Thyroid gland (tissue), 4 donors: Measurements from ENCODE around the gene NMRK2. TPM values are rescaled to one million over a fixed set of nuclear protein-coding genes. Genes with fewer than 3 reads are reported as not detected.

Experiments used
- DNase-seq, 2 donors: peaks; one replicate each; pipeline ENCODE4 v3.0.0-alpha.2; 2019
- H3K27ac ChIP-seq, 3 donors: fragments of 200-600 bp; sonication (generic); 1 replicate in 2 of 3; 2 replicates in 1 of 3; pipeline ENCODE4 v1.5.1; 2016 to 2019; ENCODE audit warnings: mild to moderate bottlenecking in 1 of 3, moderate library complexity in 1 of 3
- H3K27me3 ChIP-seq: fragments of 200-600 bp; sonication (generic); one replicate; pipeline ENCODE4 v1.5.1; 2019
- H3K36me3 ChIP-seq, 2 donors: fragments of 200-600 bp; sonication (generic); one replicate each; pipeline ENCODE4 v1.5.1; 2016 to 2019
- H3K4me1 ChIP-seq, 2 donors: fragments of 200-600 bp; sonication (generic); one replicate each; pipeline ENCODE4 v1.5.1; 2017 to 2019
- H3K4me3 ChIP-seq, 3 donors: fragments of 200-600 bp; sonication (generic); replicated peaks in 1 of 3; 1 replicate in 2 of 3; 2 replicates in 1 of 3; pipeline ENCODE4 v1.5.1; 2016; ENCODE audit warnings: mild to moderate bottlenecking in 1 of 3
- H3K9me3 ChIP-seq: fragments of 200-600 bp; sonication (generic); one replicate; pipeline ENCODE4 v1.5.1; 2017
- CTCF ChIP-seq, 6 experiments: fragments of 200-600 bp in 3 of 6; fragments of 450-650 bp in 3 of 6; sonication (generic) in 3 of 6; IDR thresholded peaks; one replicate each; pipeline ENCODE4 v1.5.1; 2016 to 2019; ENCODE audit warnings: antibody characterized with exemption in 6 of 6, mild to moderate bottlenecking in 2 of 6, inconsistent platforms in 1 of 6, moderate library complexity in 1 of 6
- POLR2A ChIP-seq, 2 donors: fragments of 450-650 bp; IDR thresholded peaks; one replicate each; pipeline ENCODE4 v1.6.1; 2017; ENCODE audit warnings: antibody characterized with exemption in 2 of 2, mild to moderate bottlenecking in 2 of 2, moderate library complexity in 1 of 2
- WGBS, 2 donors: methylation state at CpG; one replicate each; pipeline ENCODE4 v1.1.5; 2017; 5-methylcytosine and 5-hydroxymethylcytosine counted together
- intact Hi-C: fragments of 100-400 bp; cut with DNase I; formaldehyde crosslinking; loops from one replicate; pipeline ENCODE4 v1.15.1; 2023
- total RNA-seq, 4 donors: library from RNA; depleted of rRNA; stranded (reverse); fragments of >200 nt; gene quantifications; one replicate each; pipeline ENCODE4 v1.2.3, GENCODE V29; 2016

The NMRK2 gene
- total RNA-seq, 4 donors from 2014 or later, result not detected

DNA sequence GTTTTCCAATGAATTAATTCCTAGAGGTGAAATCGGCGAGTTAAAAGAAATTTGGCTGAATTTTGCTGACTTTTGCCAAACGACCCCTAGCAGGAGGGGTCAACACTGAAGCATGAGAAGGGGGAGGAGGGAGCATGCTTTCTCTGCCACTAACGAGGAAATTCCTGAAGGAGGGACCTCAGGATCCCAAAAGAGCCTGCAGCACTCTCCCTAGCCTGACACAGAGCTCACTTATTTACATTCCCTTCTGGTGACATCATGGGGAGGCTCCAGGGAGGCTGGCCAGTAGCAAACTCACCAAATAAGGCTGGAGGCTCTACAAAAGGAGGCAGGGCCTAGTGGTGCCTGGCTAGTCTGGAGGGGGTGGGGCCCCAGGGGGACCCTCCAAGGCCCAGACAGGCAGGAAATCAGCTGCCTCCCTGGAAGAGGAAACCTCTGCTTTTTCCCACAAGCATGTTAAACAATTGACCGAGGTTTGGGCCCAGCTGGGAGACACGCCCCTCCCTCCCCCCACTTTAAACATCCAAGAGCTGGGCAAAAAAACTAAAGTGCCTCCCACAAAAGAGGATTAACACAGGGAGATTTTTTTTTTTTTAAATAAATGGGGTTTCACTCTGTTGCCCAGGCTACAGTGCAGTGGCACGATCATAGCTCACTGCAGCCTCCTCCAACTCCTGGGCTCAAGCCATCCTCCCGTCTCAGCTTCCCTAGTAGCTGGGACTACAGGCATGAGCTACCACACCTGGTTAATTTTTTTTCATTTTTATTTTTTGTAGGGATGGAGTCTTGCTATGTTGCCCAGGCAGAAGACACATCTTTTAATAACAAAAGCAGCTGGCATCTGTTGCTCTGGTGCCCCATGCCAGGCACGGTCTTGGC lies 35.9 kb downstream of the NMRK2 start:
- TF ChIP-seq POLR2A (IDR thresholded peaks at IDR 0.05) (peak in 1 of 2 donors; percentile 21), CTCF (IDR thresholded peaks at IDR 0.05) (no peak)
- H3K4me3 ChIP-seq, result no peak overlapping the region
- peaks cover 24 to 36% of the 10 kb centered on the region in 2 donors for H3K36me3 ChIP-seq
- intact Hi-C loops, result no loop called here
- H3K9me3 ChIP-seq, result no peaks in the 10 kb centered on the region
- peak overlapping the region; percentile 55 to 93 (median 90) for H3K27ac ChIP-seq
- H3K27me3 ChIP-seq, result no peaks in the 10 kb centered on the region
- H3K4me1 ChIP-seq, result peaks cover 15 to 23% of the 10 kb centered on the region in 2 donors
- peak; percentile 52 to 57 for DNase-seq
- WGBS, 2 donors, result 52 to 55% methylated on average over 9 of the region's 9 CpGs

DNA sequence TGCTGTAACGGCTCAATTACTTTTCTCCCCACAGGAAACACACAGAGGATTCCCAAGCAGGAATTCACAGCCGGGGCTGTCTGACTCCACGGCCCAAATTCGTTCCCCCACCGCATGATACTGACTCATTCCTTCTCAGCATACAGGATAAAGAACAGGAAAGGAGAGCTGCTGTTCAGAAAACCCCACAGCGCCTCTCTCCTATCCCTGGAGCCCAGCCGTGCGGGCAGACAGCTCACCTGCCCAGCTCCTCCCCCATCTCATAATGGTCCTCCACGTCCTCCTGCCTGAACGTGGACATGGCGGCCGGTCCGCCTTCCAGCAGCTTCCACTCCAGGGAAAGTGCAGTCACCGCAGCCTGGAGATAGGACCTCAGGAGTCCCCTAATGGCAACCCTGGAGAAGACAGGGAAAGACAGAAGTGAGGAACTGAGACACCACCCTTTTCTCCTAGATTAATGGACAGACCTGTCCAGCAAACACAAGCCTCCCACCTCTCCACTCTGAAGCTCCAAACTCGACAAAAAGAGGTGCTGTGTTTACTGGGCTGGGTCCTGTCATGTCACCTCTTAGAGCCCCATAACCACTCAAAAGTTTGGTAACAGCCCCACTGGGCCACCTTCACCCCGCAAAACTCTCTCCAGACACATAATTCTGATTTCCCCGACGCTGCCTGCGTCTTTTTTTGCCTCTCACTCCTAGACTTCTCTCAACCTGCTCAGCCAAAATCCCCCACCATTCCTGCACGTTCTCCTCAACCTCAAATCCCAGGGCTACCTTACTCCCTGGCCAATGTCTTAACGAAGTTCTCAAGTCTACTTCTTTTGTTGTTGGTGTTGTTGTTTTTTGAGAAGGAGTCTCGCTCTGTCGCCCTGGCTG lies 36.8 kb downstream of the NMRK2 start:
- Histone ChIP-seq H3K27me3 (no peaks in the 10 kb centered on the region), H3K4me1 (peaks cover 15 to 23% of the 10 kb centered on the region in 2 donors), H3K36me3 (peaks cover 15 to 27% of the 10 kb centered on the region in 2 donors), H3K9me3 (no peaks in the 10 kb centered on the region), H3K4me3 (peak overlapping the region in 1 of 3 donors; percentile 93), H3K27ac (peak overlapping the region; percentile 55 to 93 (median 90))
- DNase-seq, result no peak
- 28 to 38% methylated on average over 23 of the region's 23 CpGs for WGBS, 2 donors
- intact Hi-C loops, result no loop called here
- TF ChIP-seq POLR2A (IDR thresholded peaks at IDR 0.05), result no peak
- no peak for TF ChIP-seq CTCF (IDR thresholded peaks at IDR 0.05)

GRCh38 chr19:3970313-3970807 lies 37.5 kb downstream of the NMRK2 start:
- Histone ChIP-seq H3K27me3 (no peaks in the 10 kb centered on the region), H3K4me3 (peak overlapping the region; percentile 57 to 93 (median 93)), H3K4me1 (peaks cover 15 to 23% of the 10 kb centered on the region in 2 donors), H3K9me3 (no peaks in the 10 kb centered on the region), H3K27ac (peak overlapping the region; percentile 85 to 93 (median 90)), H3K36me3 (peaks cover 12 to 28% of the 10 kb centered on the region in 2 donors)
- 1% methylated on average over 22 of the region's 22 CpGs for WGBS, 2 donors
- intact Hi-C loops, result no loop called here
- TF ChIP-seq CTCF (IDR thresholded peaks at IDR 0.05) (no peak), POLR2A (IDR thresholded peaks at IDR 0.05) (no peak)
- DNase-seq, result peak; percentile 39 to 44

DNA sequence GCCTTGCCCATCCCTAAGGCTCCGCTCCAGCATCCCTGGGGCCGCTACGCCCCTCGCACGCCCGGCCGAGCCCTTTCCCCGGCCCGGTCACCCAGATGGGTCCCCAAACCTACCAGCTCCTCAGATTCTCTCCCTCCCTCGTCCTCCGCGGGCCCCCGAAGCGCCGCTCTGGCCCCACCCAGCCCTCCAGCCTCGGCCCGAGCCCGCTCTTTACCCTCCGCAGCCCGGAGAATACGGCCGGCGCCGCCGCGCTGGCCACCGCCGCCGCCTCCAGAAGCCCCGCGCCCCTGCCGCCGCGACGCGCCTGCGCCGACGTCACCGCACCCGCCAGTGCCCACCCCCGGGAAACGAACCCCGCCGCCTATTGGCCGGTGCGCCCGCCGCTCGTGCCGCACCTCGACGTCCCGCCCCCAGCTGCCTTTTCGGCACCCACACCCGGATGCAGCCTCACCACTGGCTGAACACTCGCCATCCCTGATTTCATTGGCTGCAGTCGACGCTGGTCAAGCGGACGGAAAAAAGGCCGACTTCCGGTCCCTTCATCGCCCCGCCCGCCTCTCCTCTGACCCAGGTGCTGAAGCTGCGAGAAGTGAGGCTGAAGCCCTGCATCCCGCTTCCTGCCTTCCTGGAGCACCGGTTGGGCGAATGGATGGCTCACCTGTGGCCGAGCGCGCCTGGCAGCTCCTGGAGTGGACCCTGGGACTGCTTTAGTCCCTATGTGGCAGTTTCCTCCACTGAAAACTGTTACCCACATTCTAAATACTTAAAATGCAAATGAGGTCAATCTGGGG lies 38.1 kb downstream of the NMRK2 start, which contains the start of gene DAPK3:
Gene DAPK3 (minus strand): TSS at position 292 of the 791 bp plus-strand sequence. CDS start 1,364 bp downstream, outside the sequence.
- Histone ChIP-seq H3K9me3 (no peaks in the 10 kb centered on the region), H3K27me3 (no peaks in the 10 kb centered on the region), H3K27ac (peak within 1 kb of the TSS; percentile 85 to 93 (median 90)), H3K4me3 (peak within 1 kb of the TSS; percentile 57 to 93 (median 93)), H3K4me1 (peaks cover 15 to 23% of the 10 kb centered on the region in 2 donors), H3K36me3 (peaks cover 15 to 32% of the 10 kb centered on the region in 2 donors)
- intact Hi-C loops, result no loop called here
- TF ChIP-seq POLR2A (IDR thresholded peaks at IDR 0.05) (peak; percentile 69 to 84), CTCF (IDR thresholded peaks at IDR 0.05) (no peak)
- 0 to 1% methylated on average over 50 to 59 of the region's 73 CpGs for WGBS, 2 donors
- DNase-seq, result peak; percentile 98
